Gastrocnemius medialis (tissue), 4 donors: ENCODE measurements around the gene ORMDL1.

ENCODE experiments used
- CTCF ChIP-seq, 5 experiments: fragments of 450-650 bp in 3 of 5; fragments of 200-600 bp in 2 of 5; sonication (generic) in 2 of 5; IDR thresholded peaks in 4 of 5; conservative IDR thresholded peaks in 1 of 5; 1 replicate in 4 of 5; 2 replicates in 1 of 5; pipeline ENCODE4 v1.5.1; 2016 to 2019; ENCODE audit warnings: antibody characterized with exemption in 5 of 5, mild to moderate bottlenecking in 3 of 5, moderate library complexity in 3 of 5
- POLR2A ChIP-seq, 2 donors: fragments of 450-650 bp; IDR thresholded peaks; one replicate each; pipeline ENCODE4 v1.6.1; 2017; ENCODE audit warnings: antibody characterized with exemption in 2 of 2, mild to moderate bottlenecking in 2 of 2, moderate library complexity in 2 of 2

- no peak for TF ChIP-seq CTCF (IDR thresholded peaks at IDR 0.05 in 4 of 5, conservative IDR thresholded peaks at IDR 0.05 in 1 of 5)
- TF ChIP-seq POLR2A (IDR thresholded peaks at IDR 0.05): no peak
These were observed 13.8 kb upstream of the ORMDL1 start for GRCh38 chr2:189797902-189798301.
